ENCODE results near the gene ZNF408. TPM values are rescaled to one million over a fixed set of nuclear protein-coding genes. Genes with fewer than 3 reads are reported as not detected.

The ZNF408 gene
- total and polyA plus RNA-seq, 2 of the 13 experiments (the other 11 are each of a cell fraction or from before 2014, with no cell fraction given) = 11.2 to 12.5 TPM

DNA sequence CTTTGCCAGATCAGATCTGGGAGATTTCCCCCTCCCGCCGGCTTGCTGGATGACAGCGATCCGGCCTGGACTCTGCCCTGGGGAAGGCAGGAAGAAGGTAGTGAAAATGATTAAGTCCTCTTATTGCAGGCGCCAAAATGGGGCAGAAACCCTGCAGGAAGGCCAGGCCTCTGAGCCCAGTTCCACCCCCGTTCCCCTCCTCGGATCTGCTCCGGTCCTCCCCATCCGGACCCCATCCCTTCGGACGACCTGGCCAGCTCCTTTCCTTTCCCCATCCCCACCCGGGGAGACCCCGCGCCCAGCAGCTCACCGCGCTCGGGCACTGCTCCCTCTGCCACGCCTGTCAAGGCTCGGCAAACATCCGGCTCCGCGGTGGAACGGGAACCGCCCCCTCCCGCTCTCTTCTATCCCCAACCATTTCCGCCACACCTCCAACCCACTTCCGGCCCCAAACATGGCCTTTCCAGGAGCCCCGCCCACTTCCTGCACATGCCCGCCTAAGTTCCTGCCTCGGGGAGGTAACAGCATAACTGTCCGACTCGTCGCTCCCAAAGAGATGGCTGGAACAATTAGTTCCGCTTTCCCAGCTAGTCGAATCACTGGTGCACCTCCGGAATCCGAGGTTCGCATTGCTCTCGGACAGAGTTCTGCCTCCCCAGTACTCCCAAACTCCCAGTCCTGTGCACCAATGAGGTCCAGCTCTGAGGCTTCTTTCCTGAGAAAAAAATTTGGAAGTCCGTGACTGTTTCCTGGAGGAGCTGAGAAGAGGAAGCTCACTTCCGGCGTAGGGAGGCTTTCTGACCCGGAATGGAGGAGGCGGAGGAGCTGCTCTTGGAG lies at the start of gene ZNF408, which contains the start of gene ARHGAP1 (continued):
- TF ChIP-seq NR2C2 (CRISPR knock-in tag; IDR thresholded peaks at IDR 0.05; ENCODE audit: borderline replicate concordance) = peak; percentile 95
- no peak for TF ChIP-seq ZKSCAN1 (IDR thresholded peaks at IDR 0.05; ENCODE audit: low read length)
- TF ChIP-seq, protein P1, sequence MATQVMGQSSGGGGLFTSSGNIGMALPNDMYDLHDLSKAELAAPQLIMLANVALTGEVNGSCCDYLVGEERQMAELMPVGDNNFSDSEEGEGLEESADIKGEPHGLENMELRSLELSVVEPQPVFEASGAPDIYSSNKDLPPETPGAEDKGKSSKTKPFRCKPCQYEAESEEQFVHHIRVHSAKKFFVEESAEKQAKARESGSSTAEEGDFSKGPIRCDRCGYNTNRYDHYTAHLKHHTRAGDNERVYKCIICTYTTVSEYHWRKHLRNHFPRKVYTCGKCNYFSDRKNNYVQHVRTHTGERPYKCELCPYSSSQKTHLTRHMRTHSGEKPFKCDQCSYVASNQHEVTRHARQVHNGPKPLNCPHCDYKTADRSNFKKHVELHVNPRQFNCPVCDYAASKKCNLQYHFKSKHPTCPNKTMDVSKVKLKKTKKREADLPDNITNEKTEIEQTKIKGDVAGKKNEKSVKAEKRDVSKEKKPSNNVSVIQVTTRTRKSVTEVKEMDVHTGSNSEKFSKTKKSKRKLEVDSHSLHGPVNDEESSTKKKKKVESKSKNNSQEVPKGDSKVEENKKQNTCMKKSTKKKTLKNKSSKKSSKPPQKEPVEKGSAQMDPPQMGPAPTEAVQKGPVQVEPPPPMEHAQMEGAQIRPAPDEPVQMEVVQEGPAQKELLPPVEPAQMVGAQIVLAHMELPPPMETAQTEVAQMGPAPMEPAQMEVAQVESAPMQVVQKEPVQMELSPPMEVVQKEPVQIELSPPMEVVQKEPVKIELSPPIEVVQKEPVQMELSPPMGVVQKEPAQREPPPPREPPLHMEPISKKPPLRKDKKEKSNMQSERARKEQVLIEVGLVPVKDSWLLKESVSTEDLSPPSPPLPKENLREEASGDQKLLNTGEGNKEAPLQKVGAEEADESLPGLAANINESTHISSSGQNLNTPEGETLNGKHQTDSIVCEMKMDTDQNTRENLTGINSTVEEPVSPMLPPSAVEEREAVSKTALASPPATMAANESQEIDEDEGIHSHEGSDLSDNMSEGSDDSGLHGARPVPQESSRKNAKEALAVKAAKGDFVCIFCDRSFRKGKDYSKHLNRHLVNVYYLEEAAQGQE (IDR thresholded peaks at IDR 0.05; ENCODE audit: borderline replicate concordance in 1 of 2, low read depth in 1 of 2, low read length in 2 of 2) = 0 out of 4 replicates have a peak, but pooled peaks of 1 of the 2 experiments have one; percentile 38
- peak; percentile 19; the same call in 1 of the 2 replicates for TF ChIP-seq SAFB2 (CRISPR knock-in tag; IDR thresholded peaks at IDR 0.05; ENCODE audit: borderline replicate concordance, low read depth)
- no peak for TF ChIP-seq THYN1 (CRISPR knock-in tag; IDR thresholded peaks at IDR 0.05; ENCODE audit: borderline replicate concordance, low read depth)
- TF ChIP-seq SALL1 (CRISPR knock-in tag; IDR thresholded peaks at IDR 0.05) = peak; percentile 69
- TF ChIP-seq ZNF101 (CRISPR knock-in tag; IDR thresholded peaks at IDR 0.05; ENCODE audit: borderline replicate concordance, low read depth) = no peak
- TF ChIP-seq, protein P2, sequence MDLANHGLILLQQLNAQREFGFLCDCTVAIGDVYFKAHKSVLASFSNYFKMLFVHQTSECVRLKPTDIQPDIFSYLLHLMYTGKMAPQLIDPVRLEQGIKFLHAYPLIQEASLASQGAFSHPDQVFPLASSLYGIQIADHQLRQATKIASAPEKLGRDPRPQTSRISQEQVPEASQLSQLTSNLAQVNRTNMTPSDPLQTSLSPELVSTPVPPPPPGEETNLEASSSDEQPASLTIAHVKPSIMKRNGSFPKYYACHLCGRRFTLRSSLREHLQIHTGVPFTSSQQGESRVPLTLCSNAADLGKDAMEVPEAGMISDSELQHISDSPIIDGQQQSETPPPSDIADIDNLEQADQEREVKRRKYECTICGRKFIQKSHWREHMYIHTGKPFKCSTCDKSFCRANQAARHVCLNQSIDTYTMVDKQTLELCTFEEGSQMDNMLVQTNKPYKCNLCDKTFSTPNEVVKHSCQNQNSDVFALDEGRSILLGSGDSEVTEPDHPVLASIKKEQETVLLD (CRISPR knock-in tag; IDR thresholded peaks at IDR 0.05; ENCODE audit: low read depth) = 0 out of 2 replicates have a peak, but pooled peaks have one; percentile 69
- peak; percentile 44; the same call in 1 of the 2 replicates for TF ChIP-seq NFKB2 (CRISPR knock-in tag; IDR thresholded peaks at IDR 0.05; ENCODE audit: borderline replicate concordance)
- peak; percentile 84 for TF ChIP-seq ZNF430 (CRISPR knock-in tag; IDR thresholded peaks at IDR 0.05)
- peak; percentile 80; the same call in 1 of the 2 replicates for TF ChIP-seq HOXA5 (CRISPR knock-in tag; IDR thresholded peaks at IDR 0.05)
- peak; percentile 95 for TF ChIP-seq ZNF788 (CRISPR knock-in tag; IDR thresholded peaks at IDR 0.05; ENCODE audit: borderline replicate concordance)
- TF ChIP-seq, protein P3, sequence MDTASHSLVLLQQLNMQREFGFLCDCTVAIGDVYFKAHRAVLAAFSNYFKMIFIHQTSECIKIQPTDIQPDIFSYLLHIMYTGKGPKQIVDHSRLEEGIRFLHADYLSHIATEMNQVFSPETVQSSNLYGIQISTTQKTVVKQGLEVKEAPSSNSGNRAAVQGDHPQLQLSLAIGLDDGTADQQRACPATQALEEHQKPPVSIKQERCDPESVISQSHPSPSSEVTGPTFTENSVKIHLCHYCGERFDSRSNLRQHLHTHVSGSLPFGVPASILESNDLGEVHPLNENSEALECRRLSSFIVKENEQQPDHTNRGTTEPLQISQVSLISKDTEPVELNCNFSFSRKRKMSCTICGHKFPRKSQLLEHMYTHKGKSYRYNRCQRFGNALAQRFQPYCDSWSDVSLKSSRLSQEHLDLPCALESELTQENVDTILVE (CRISPR knock-in tag; IDR thresholded peaks at IDR 0.05) = peak; percentile 86
- TF ChIP-seq, protein P4, sequence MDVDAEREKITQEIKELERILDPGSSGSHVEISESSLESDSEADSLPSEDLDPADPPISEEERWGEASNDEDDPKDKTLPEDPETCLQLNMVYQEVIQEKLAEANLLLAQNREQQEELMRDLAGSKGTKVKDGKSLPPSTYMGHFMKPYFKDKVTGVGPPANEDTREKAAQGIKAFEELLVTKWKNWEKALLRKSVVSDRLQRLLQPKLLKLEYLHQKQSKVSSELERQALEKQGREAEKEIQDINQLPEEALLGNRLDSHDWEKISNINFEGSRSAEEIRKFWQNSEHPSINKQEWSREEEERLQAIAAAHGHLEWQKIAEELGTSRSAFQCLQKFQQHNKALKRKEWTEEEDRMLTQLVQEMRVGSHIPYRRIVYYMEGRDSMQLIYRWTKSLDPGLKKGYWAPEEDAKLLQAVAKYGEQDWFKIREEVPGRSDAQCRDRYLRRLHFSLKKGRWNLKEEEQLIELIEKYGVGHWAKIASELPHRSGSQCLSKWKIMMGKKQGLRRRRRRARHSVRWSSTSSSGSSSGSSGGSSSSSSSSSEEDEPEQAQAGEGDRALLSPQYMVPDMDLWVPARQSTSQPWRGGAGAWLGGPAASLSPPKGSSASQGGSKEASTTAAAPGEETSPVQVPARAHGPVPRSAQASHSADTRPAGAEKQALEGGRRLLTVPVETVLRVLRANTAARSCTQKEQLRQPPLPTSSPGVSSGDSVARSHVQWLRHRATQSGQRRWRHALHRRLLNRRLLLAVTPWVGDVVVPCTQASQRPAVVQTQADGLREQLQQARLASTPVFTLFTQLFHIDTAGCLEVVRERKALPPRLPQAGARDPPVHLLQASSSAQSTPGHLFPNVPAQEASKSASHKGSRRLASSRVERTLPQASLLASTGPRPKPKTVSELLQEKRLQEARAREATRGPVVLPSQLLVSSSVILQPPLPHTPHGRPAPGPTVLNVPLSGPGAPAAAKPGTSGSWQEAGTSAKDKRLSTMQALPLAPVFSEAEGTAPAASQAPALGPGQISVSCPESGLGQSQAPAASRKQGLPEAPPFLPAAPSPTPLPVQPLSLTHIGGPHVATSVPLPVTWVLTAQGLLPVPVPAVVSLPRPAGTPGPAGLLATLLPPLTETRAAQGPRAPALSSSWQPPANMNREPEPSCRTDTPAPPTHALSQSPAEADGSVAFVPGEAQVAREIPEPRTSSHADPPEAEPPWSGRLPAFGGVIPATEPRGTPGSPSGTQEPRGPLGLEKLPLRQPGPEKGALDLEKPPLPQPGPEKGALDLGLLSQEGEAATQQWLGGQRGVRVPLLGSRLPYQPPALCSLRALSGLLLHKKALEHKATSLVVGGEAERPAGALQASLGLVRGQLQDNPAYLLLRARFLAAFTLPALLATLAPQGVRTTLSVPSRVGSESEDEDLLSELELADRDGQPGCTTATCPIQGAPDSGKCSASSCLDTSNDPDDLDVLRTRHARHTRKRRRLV (CRISPR knock-in tag; IDR thresholded peaks at IDR 0.05) = 0 out of 2 replicates have a peak, but pooled peaks have one; percentile 48
- TF ChIP-seq GABPA (IDR thresholded peaks at IDR 0.05; ENCODE audit: low read depth, low read length) = peak; percentile 85
- peak; percentile 98 for TF ChIP-seq GABPA (CRISPR knock-in tag; IDR thresholded peaks at IDR 0.05; ENCODE audit: low read depth)
- TF ChIP-seq ARNTL (CRISPR knock-in tag; IDR thresholded peaks at IDR 0.05) = 0 out of 2 replicates have a peak, but pooled peaks have one; percentile 38
